GM13977 (cell line): Measurements from ENCODE around the gene LRRD1.
"Not testable (repeated sequence)": the region's sequence is repeated elsewhere in the genome, so short reads cannot be mapped to it uniquely, and the experiment has no call there.

Experiments
- DNase-seq: peaks from one replicate; pipeline ENCODE4 v3.0.0; 2012; ENCODE audit warnings: low spot score
- CTCF ChIP-seq: IDR thresholded peaks from 2 replicates; pipeline ENCODE4 v1.5.1; 2012; ENCODE audit warnings: mild to moderate bottlenecking, control low read depth; ENCODE audit not compliant: insufficient read depth; ENCODE audit errors: extremely low read depth, missing control alignments
- in situ Hi-C: fragments of 300-500 bp; cut with MboI; formaldehyde crosslinking; loops from one replicate; pipeline ENCODE4 v1.12.0; 2022; ENCODE audit warnings: low sequenced_read_pairs, low pct_unique_long_range_greater_than_20kb, mixed read lengths, inconsistent platforms; ENCODE audit not compliant: unreplicated experiment

LRRD1 gene

GRCh38 chr7:92110857-92111256 is 68.1 kb downstream of the LRRD1 start:
- DNase-seq, result no peak
- in situ Hi-C loops, result no loop called here
- TF ChIP-seq CTCF, result no peak

GRCh38 chr7:92108821-92109220 is 70.1 kb downstream of the LRRD1 start:
- no peak for DNase-seq
- TF ChIP-seq CTCF, result no peak
- in situ Hi-C loops, result no loop called here

- in situ Hi-C loops, DNase-seq: not testable (repeated sequence)
These were observed 76.1 kb downstream of the LRRD1 start for GRCh38 chr7:92102862-92103261.

GRCh38 chr7:92100534-92100933 is 78.4 kb downstream of the LRRD1 start:
- in situ Hi-C loops, result no loop called here
- no peak for TF ChIP-seq CTCF
- no peak for DNase-seq

- TF ChIP-seq CTCF, result no peak
- no peak for DNase-seq
- in situ Hi-C loops, result no loop called here
These were observed 83.6 kb downstream of the LRRD1 start for GRCh38 chr7:92095380-92095779.
